OCI-LY3 (cell line): ENCODE data around the gene CAMK1G.

Experiments used
- H2AFZ ChIP-seq: fragments of 200-600, 300-600 bp; shearing (Covaris generic); 2 replicates; pipeline ENCODE4 v1.6.0; 2014; ENCODE audit warnings: antibody characterized with exemption, low read depth, low read length
- H3K27ac ChIP-seq: fragments of 200-600, 300-600 bp; sonication (generic); 2 replicates; pipeline ENCODE4 v1.5.1; 2014; ENCODE audit warnings: mild to moderate bottlenecking, low read length, moderate library complexity, mixed read lengths
- H3K27me3 ChIP-seq: fragments of 200-600, 300-600 bp; sonication (generic); 2 replicates; pipeline ENCODE4 v1.6.1; 2014; ENCODE audit warnings: low read depth, low read length, mixed read lengths
- H3K36me3 ChIP-seq: fragments of 200-600, 300-600 bp; sonication (generic); replicated peaks from 2 replicates; pipeline ENCODE3; 2014; ENCODE audit warnings: low read depth, low read length, mixed read lengths
- H3K4me1 ChIP-seq: fragments of 300-600, 200-600 bp; sonication (generic); 2 replicates; pipeline ENCODE4 v1.6.1; 2014; ENCODE audit warnings: low read length, mixed read lengths
- H3K4me2 ChIP-seq: fragments of 200-600, 300-600 bp; sonication (generic); 2 replicates; pipeline ENCODE4 v1.6.1; 2014; ENCODE audit warnings: low read length, mixed read lengths
- H3K4me3 ChIP-seq: fragments of 300-600, 200-600 bp; sonication (generic); 2 replicates; pipeline ENCODE4 v1.5.1; 2014; ENCODE audit warnings: antibody characterized with exemption, mild to moderate bottlenecking, low read length, moderate library complexity
- H3K79me2 ChIP-seq: fragments of 300-600, 200-600 bp; shearing (Covaris generic); 2 replicates; pipeline ENCODE4 v1.6.1; 2014; ENCODE audit warnings: mild to moderate bottlenecking, low read length, mixed read lengths
- H3K9ac ChIP-seq: fragments of 300-600, 200-600 bp; shearing (Covaris generic); 2 replicates; pipeline ENCODE4 v1.6.0; 2014; ENCODE audit warnings: mild to moderate bottlenecking, low read length, moderate library complexity
- H3K9me3 ChIP-seq: fragments of 200-600, 300-600 bp; shearing (Covaris generic); 2 replicates; pipeline ENCODE4 v1.6.1; 2014; ENCODE audit warnings: low read length, mixed read lengths; ENCODE audit not compliant: insufficient read depth
- H4K20me1 ChIP-seq: fragments of 200-600, 300-600 bp; sonication (generic); 2 replicates; pipeline ENCODE4 v1.6.1; 2016; ENCODE audit warnings: low read length, mixed read lengths; ENCODE audit not compliant: insufficient read depth
- EZH2phosphoT487 ChIP-seq: fragments of 200-600 bp; shearing (Covaris generic); IDR thresholded peaks from 2 replicates; pipeline ENCODE4 v1.6.1; 2018; ENCODE audit warnings: antibody characterized with exemption, mixed run types, low read depth
- TF ChIP-seq, protein P1 (sequence below): fragments of 200-600, 300-600 bp; sonication (generic); IDR thresholded peaks from 2 replicates; pipeline ENCODE4 v1.5.1; 2014; ENCODE audit warnings: antibody characterized with exemption, low read length, low read depth

Gene CAMK1G

DNA sequence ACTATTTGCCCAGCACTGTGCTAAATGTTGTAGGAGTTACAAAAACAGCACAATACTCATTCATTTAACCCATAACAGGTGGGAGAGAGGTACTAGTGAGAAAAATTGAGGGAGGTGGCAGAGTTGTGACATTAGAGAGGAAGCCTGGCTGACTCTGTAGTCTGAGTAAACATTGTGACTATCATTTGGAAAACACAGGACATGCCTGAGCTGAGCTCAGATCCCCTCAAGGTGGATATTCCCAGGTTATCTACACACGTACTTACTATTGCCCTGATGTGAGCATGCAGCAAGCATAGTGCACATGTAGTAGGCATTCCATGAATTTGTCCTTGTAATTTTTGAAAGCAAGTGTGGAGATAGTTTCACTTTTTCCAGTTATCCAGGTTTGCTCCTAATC lies 10.9 kb downstream of the CAMK1G start:
- H3K27me3 ChIP-seq, result peaks cover 61% of the 10 kb centered on the region
- no peak overlapping the region for H3K9ac ChIP-seq
- no peaks in the 10 kb centered on the region for H3K79me2 ChIP-seq
- H3K4me3 ChIP-seq, result no peak overlapping the region
- no peaks in the 10 kb centered on the region for H3K36me3 ChIP-seq
- H3K4me2 ChIP-seq, result no peak overlapping the region
- no peak overlapping the region for H2AFZ ChIP-seq
- peaks cover 8% of the 10 kb centered on the region for H3K4me1 ChIP-seq
- H3K9me3 ChIP-seq, result no peaks in the 10 kb centered on the region
- H4K20me1 ChIP-seq, result no peaks in the 10 kb centered on the region
- TF ChIP-seq, protein P1, sequence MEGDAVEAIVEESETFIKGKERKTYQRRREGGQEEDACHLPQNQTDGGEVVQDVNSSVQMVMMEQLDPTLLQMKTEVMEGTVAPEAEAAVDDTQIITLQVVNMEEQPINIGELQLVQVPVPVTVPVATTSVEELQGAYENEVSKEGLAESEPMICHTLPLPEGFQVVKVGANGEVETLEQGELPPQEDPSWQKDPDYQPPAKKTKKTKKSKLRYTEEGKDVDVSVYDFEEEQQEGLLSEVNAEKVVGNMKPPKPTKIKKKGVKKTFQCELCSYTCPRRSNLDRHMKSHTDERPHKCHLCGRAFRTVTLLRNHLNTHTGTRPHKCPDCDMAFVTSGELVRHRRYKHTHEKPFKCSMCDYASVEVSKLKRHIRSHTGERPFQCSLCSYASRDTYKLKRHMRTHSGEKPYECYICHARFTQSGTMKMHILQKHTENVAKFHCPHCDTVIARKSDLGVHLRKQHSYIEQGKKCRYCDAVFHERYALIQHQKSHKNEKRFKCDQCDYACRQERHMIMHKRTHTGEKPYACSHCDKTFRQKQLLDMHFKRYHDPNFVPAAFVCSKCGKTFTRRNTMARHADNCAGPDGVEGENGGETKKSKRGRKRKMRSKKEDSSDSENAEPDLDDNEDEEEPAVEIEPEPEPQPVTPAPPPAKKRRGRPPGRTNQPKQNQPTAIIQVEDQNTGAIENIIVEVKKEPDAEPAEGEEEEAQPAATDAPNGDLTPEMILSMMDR, result no peak
- TF ChIP-seq EZH2phosphoT487, result no peak
- no peak overlapping the region for H3K27ac ChIP-seq

DNA sequence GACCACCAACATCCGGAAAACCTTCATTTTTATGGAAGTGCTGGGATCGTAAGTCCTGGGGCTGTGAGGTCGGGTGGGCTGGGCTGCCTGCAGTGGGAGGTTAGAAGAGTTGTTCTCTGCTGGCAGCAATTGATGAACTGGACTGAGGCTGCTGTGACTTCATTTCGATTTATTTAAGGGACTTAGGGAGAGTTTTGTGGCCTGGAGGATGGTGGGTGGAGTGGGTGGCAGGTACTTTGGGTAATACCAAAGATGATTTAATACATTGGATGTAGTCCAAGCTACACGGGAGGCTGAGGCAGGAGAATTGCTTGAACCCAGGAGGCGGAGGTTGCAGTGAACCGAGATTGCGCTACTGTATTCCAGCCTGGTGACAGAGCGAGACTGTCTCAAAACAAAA lies 11.5 kb downstream of the CAMK1G start:
- Histone ChIP-seq H3K4me1 (peaks cover 8% of the 10 kb centered on the region), H3K27me3 (peaks cover 63% of the 10 kb centered on the region), H3K79me2 (no peaks in the 10 kb centered on the region), H2AFZ (no peak overlapping the region), H3K4me2 (no peak overlapping the region), H3K27ac (no peak overlapping the region), H4K20me1 (no peaks in the 10 kb centered on the region), H3K9me3 (no peaks in the 10 kb centered on the region), H3K4me3 (no peak overlapping the region), H3K9ac (no peak overlapping the region), H3K36me3 (no peaks in the 10 kb centered on the region)
- TF ChIP-seq EZH2phosphoT487, result no peak
- TF ChIP-seq, protein P1, result no peak

GRCh38 chr1:209595599-209596285 lies 12.2 kb downstream of the CAMK1G start:
- Histone ChIP-seq H4K20me1 (no peaks in the 10 kb centered on the region), H3K79me2 (no peaks in the 10 kb centered on the region), H3K36me3 (no peaks in the 10 kb centered on the region), H3K27me3 (peaks cover 69% of the 10 kb centered on the region), H3K9me3 (no peaks in the 10 kb centered on the region), H3K4me2 (no peak overlapping the region), H3K4me3 (no peak overlapping the region), H3K4me1 (peaks cover 8% of the 10 kb centered on the region), H3K9ac (no peak overlapping the region), H2AFZ (no peak overlapping the region), H3K27ac (no peak overlapping the region)
- TF ChIP-seq, protein P1, result no peak
- no peak for TF ChIP-seq EZH2phosphoT487

- no peaks in the 10 kb centered on the region for H3K9me3 ChIP-seq
- no peaks in the 10 kb centered on the region for H3K79me2 ChIP-seq
- peaks cover 8% of the 10 kb centered on the region for H3K4me1 ChIP-seq
- no peak overlapping the region for H3K9ac ChIP-seq
- no peak overlapping the region for H3K27ac ChIP-seq
- H3K27me3 ChIP-seq, result peaks cover 66% of the 10 kb centered on the region
- H3K4me3 ChIP-seq, result no peak overlapping the region
- H4K20me1 ChIP-seq, result no peaks in the 10 kb centered on the region
- no peak for TF ChIP-seq EZH2phosphoT487
- TF ChIP-seq, protein P1, result no peak
- no peak overlapping the region for H3K4me2 ChIP-seq
- H2AFZ ChIP-seq, result no peak overlapping the region
- no peaks in the 10 kb centered on the region for H3K36me3 ChIP-seq
These were observed 14.0 kb downstream of the CAMK1G start for GRCh38 chr1:209597499-209597898.
